HepG2 (cell line): ENCODE measurements around the gene SLC7A6OS. TPM values are rescaled to one million over a fixed set of nuclear protein-coding genes. Genes with fewer than 3 reads are reported as not detected.

Source experiments
- BATF2 ChIP-seq: sonication (generic); formaldehyde crosslinking; IDR thresholded peaks from 2 replicates; pipeline ENCODE4 v1.8.0; 2022; ENCODE audit warnings: mild to moderate bottlenecking, missing genetic modification reagents, moderate library complexity
- CREM ChIP-seq, 2 experiments: sonication (generic) in 1 of 2; formaldehyde crosslinking in 1 of 2; IDR thresholded peaks; 2 replicates each; pipeline versions ENCODE4 v1.4.0 to v1.6.1; 2016 to 2020; ENCODE audit warnings: antibody characterized with exemption in 1 of 2, mild to moderate bottlenecking in 1 of 2, missing genetic modification reagents in 1 of 2
- E2F2 ChIP-seq: sonication (generic); formaldehyde crosslinking; IDR thresholded peaks from 2 replicates; pipeline ENCODE4 v1.4.0; 2020; ENCODE audit warnings: missing genetic modification reagents, borderline replicate concordance
- GMEB1 ChIP-seq: sonication (generic); formaldehyde crosslinking; IDR thresholded peaks from 2 replicates; pipeline ENCODE4 v1.5.1; 2020; ENCODE audit warnings: missing genetic modification reagents, mild to moderate bottlenecking, borderline replicate concordance
- HBP1 ChIP-seq: IDR thresholded peaks from 2 replicates; pipeline ENCODE4 v1.6.1; 2016; ENCODE audit warnings: low read depth, control low read depth
- HDAC6 ChIP-seq: fragments of 200-600 bp; sonication (generic); IDR thresholded peaks from 2 replicates; pipeline ENCODE4 v1.7.0; 2017; ENCODE audit warnings: mild to moderate bottlenecking, antibody characterized with exemption, low read length, low read depth
- ISX ChIP-seq: sonication (generic); formaldehyde crosslinking; conservative IDR thresholded peaks from 2 replicates; pipeline ENCODE4 v1.5.0; 2020; ENCODE audit warnings: missing genetic modification reagents
- KDM5A ChIP-seq: fragments of 200-600 bp; sonication (generic); IDR thresholded peaks from 2 replicates; pipeline ENCODE4 v1.7.0; 2018; ENCODE audit warnings: antibody characterized with exemption, mild to moderate bottlenecking, low read length, borderline replicate concordance
- NFAT5 ChIP-seq: sonication (generic); formaldehyde crosslinking; IDR thresholded peaks from 2 replicates; pipeline ENCODE4 v1.4.0; 2020; ENCODE audit warnings: missing genetic modification reagents
- NKX3-1 ChIP-seq: sonication (generic); formaldehyde crosslinking; IDR thresholded peaks from 2 replicates; pipeline ENCODE4 v1.5.0; 2020; ENCODE audit warnings: missing genetic modification reagents
- RBFOX2 ChIP-seq: fragments of 200-400 bp; formaldehyde crosslinking; IDR thresholded peaks from 2 replicates; pipeline ENCODE4 v1.6.1; 2017; ENCODE audit warnings: low read depth, mild to moderate bottlenecking, low read length
- TARDBP ChIP-seq: sonication (generic); formaldehyde crosslinking; IDR thresholded peaks from 2 replicates; pipeline ENCODE4 v1.8.0; 2022; ENCODE audit warnings: mild to moderate bottlenecking, missing genetic modification reagents
- ZBTB14 ChIP-seq: sonication (generic); formaldehyde crosslinking; IDR thresholded peaks from 2 replicates; pipeline ENCODE4 v1.4.0; 2020; ENCODE audit warnings: missing genetic modification reagents
- ZFX ChIP-seq: sonication (generic); formaldehyde crosslinking; IDR thresholded peaks from 2 replicates; pipeline ENCODE4 v1.4.0; 2020; ENCODE audit warnings: mild to moderate bottlenecking, low read depth, missing genetic modification reagents, moderate library complexity
- ZNF441 ChIP-seq: sonication (generic); formaldehyde crosslinking; IDR thresholded peaks from 2 replicates; pipeline ENCODE4 v1.7.0; 2021; ENCODE audit warnings: missing genetic modification reagents, borderline replicate concordance
- ZNF644 ChIP-seq: IDR thresholded peaks from 2 replicates; pipeline ENCODE4 v1.6.1; 2016; ENCODE audit warnings: low read depth
- ZNF660 ChIP-seq: sonication (generic); formaldehyde crosslinking; IDR thresholded peaks from 2 replicates; pipeline ENCODE4 v1.5.1; 2020; ENCODE audit warnings: mild to moderate bottlenecking, low read depth, missing genetic modification reagents, borderline replicate concordance
- polyA plus RNA-seq, 8 experiments: library from polyadenylated mRNA; depleted of rRNA in 3 of 8; stranded (reverse) in 7 of 8; unstranded in 1 of 8; fragments of >200 nt; fragmentation: Illumina TruSeq in 4 of 8; extraction: Trizol in 4 of 8; gene quantifications; 2 replicates each; pipeline versions ENCODE4 v1.2.1 to v1.2.3, GENCODE V29; 2011 to 2016; ENCODE audit warnings: low read depth in 4 of 8, missing spikeins in 1 of 8, mixed read lengths in 1 of 8; ENCODE audit not compliant: insufficient read depth in 1 of 8
- total RNA-seq, 5 experiments: library from RNA; depleted of rRNA; stranded (reverse); fragments of >200 nt; fragmentation: Illumina TruSeq; extraction: Trizol; gene quantifications; 2 replicates each; pipeline ENCODE4 v1.2.3, GENCODE V29; 2016; ENCODE audit warnings: low read depth in 1 of 5

Gene SLC7A6OS
- total and polyA plus RNA-seq, 2 of the 13 experiments (the other 11 are each of a cell fraction or from before 2014, with no cell fraction given), result 11.2 to 21.5 TPM

- no peak for TF ChIP-seq RBFOX2
- no peak; the same call in 1 of the 2 replicates for TF ChIP-seq TARDBP (CRISPR knock-in tag)
- no peak for TF ChIP-seq GMEB1 (CRISPR knock-in tag)
- no peak for TF ChIP-seq NFAT5
- no peak for TF ChIP-seq BATF2
- no peak for TF ChIP-seq ZNF644 (CRISPR knock-in tag)
- peak; percentile 26; the same call in 1 of the 2 replicates for TF ChIP-seq ZFX
- peak; percentile 31; the same call in 1 of the 2 replicates for TF ChIP-seq KDM5A
- no peak for TF ChIP-seq ZBTB14 (CRISPR knock-in tag)
- TF ChIP-seq ISX (CRISPR knock-in tag), result no peak
- TF ChIP-seq HBP1, result no peak
- peak; percentile 37 for TF ChIP-seq CREM (IDR thresholded peaks at IDR 0.05)
- no peak for TF ChIP-seq CREM (CRISPR knock-in tag; IDR thresholded peaks at IDR 0.05)
- no peak for TF ChIP-seq HDAC6
- no peak for TF ChIP-seq ZNF441 (CRISPR knock-in tag)
- TF ChIP-seq NKX3-1 (CRISPR knock-in tag), result no peak
- TF ChIP-seq ZNF660 (CRISPR knock-in tag), result no peak
- no peak for TF ChIP-seq E2F2 (CRISPR knock-in tag)
Observed at GRCh38 chr16:68328151-68328859, 17.6 kb upstream of the SLC7A6OS start (continued).
